Vagina (tissue), 2 donors: ENCODE data around the gene PCBD2.

Experiments used
- CTCF ChIP-seq, 3 experiments: fragments of 450-650 bp in 2 of 3; fragments of 200-600 bp in 1 of 3; sonication (generic) in 1 of 3; IDR thresholded peaks; one replicate each; pipeline ENCODE4 v1.5.1; 2017 to 2019; ENCODE audit warnings: antibody characterized with exemption in 3 of 3, mild to moderate bottlenecking in 2 of 3, moderate library complexity in 2 of 3
- POLR2AphosphoS5 ChIP-seq, 2 donors: sonication (generic); formaldehyde crosslinking; IDR thresholded peaks; one replicate each; pipeline ENCODE4 v1.9.0; 2017; ENCODE audit warnings: antibody characterized with exemption in 2 of 2, mild to moderate bottlenecking in 2 of 2, low read depth in 1 of 2; ENCODE audit not compliant: insufficient read depth in 1 of 2

GRCh38 chr5:134857401-134857800 is 47.5 kb upstream of the PCBD2 start:
- TF ChIP-seq POLR2AphosphoS5 (IDR thresholded peaks at IDR 0.05; ENCODE audit: insufficient read depth in 1 of 2, low read depth in 1 of 2) (no peak), CTCF (IDR thresholded peaks at IDR 0.05) (no peak)
